Uterus (tissue), 4 donors: ENCODE results near the gene VAMP1. TPM values are rescaled to one million over a fixed set of nuclear protein-coding genes. Genes with fewer than 3 reads are reported as not detected.
"Not testable (repeated sequence)": the region's sequence is repeated elsewhere in the genome, so short reads cannot be mapped to it uniquely, and the experiment has no call there.

Source experiments
- DNase-seq, 2 donors: peaks; one replicate each; pipeline ENCODE4 v3.0.0-alpha.2; 2019 to 2020
- H3K27ac ChIP-seq, 2 donors: fragments of 200-600 bp; sonication (generic); 1 replicate in 1 of 2; 2 replicates in 1 of 2; pipeline ENCODE4 v1.5.1; 2016 to 2018
- H3K27me3 ChIP-seq, 2 donors: fragments of 200-600 bp; sonication (generic); one replicate each; pipeline ENCODE4 v1.5.1; 2018 to 2019; ENCODE audit warnings: control low read depth in 1 of 2
- H3K36me3 ChIP-seq, 2 donors: fragments of 200-600 bp; sonication (generic); one replicate each; pipeline ENCODE4 v1.5.1; 2019; ENCODE audit warnings: control low read depth in 1 of 2
- H3K4me1 ChIP-seq, 2 donors: fragments of 200-600 bp; sonication (generic); one replicate each; pipeline ENCODE4 v1.5.1; 2018 to 2019; ENCODE audit warnings: control low read depth in 1 of 2
- H3K4me3 ChIP-seq, 2 donors: fragments of 200-600 bp; sonication (generic); 1 replicate in 1 of 2; 2 replicates in 1 of 2; pipeline ENCODE4 v1.5.1; 2018 to 2019; ENCODE audit warnings: mild to moderate bottlenecking in 1 of 2
- H3K9me3 ChIP-seq, 2 donors: fragments of 200-600 bp; sonication (generic); one replicate each; pipeline ENCODE4 v1.5.1; 2019; ENCODE audit warnings: control low read depth in 1 of 2
- CTCF ChIP-seq, 4 experiments: fragments of 200-600 bp in 2 of 4; fragments of 450-650 bp in 2 of 4; sonication (generic) in 2 of 4; IDR thresholded peaks; one replicate each; pipeline ENCODE4 v1.5.1; 2016 to 2019; ENCODE audit warnings: antibody characterized with exemption in 4 of 4, mild to moderate bottlenecking in 2 of 4, moderate library complexity in 1 of 4
- POLR2A ChIP-seq, 2 donors: fragments of 450-650 bp; IDR thresholded peaks; one replicate each; pipeline ENCODE4 v1.6.1; 2016; ENCODE audit warnings: antibody characterized with exemption in 2 of 2, mild to moderate bottlenecking in 1 of 2, moderate library complexity in 1 of 2
- intact Hi-C: fragments of 100-400 bp; cut with DNase I; formaldehyde crosslinking; loops from one replicate; pipeline ENCODE4 v1.15.1; 2023; ENCODE audit warnings: low total_unique reads
- total RNA-seq, 4 donors: library from RNA; depleted of rRNA in 3 of 4; stranded (reverse); fragments of >200 nt in 3 of 4; gene quantifications; one replicate each; pipeline versions ENCODE4 v1.1.0 to v1.2.4, GENCODE V29; 2014 to 2023
- donor health status: DM: yes; HTN: yes; CAD: no.

VAMP1 gene
- total RNA-seq, 4 donors from 2014 or later, result 1.0 to 17.7 (median 6.8) TPM

DNA sequence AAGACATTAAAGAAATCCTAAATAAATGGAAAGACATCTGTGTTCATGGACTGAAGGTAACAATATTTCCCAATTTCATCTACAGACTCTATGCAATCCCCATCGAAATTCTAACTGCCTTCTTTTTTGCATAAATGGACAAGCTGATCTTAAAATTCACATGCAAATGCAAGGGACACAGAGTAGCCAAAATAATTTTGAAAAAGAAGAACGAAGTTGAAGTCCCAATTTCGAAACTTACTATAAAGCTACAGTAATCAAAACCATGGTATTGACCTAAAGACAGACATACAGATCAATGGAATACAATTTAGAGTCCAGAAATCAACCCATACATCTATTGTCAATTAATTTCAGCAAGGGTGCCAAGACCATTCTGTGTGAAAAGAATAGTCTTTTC lies 42.2 kb downstream of the VAMP1 start:
- Histone ChIP-seq H3K4me3 (no peak overlapping the region), H3K36me3 (no peaks in the 10 kb centered on the region), H3K4me1 (no peaks in the 10 kb centered on the region), H3K9me3 (no peaks in the 10 kb centered on the region), H3K27ac (no peak overlapping the region), H3K27me3 (no peaks in the 10 kb centered on the region)
- intact Hi-C loops, result loop anchor here (5.0 kb wide), 1 partner anchor 34 kb away; no protein-coding TSS in a partner anchor
- TF ChIP-seq CTCF (IDR thresholded peaks at IDR 0.05), result no peak
- TF ChIP-seq POLR2A (IDR thresholded peaks at IDR 0.05), result no peak
- DNase-seq, result no peak

DNA sequence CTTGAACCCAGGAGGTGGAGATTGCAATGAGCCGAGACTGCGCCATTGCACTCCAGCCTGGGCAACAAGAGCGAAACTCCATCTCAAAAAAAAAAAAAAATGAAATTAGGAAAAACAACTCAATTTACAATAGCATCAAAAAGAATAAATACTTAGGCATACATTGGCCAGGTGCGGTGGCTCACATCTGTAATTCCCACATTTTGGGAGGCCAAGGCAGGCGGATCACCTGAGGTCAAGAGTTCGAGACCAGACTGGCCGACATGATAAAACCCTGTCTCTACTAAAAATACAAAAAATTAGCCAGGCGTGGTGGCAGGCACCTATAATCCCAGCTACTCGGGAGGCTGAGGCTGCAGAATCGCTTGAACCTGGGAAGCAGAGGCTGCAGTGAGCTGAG lies 42.7 kb downstream of the VAMP1 start:
- not testable (repeated sequence) for H3K27me3 ChIP-seq, H3K9me3 ChIP-seq, H3K27ac ChIP-seq, H3K4me1 ChIP-seq, H3K36me3 ChIP-seq, DNase-seq, H3K4me3 ChIP-seq
- intact Hi-C loops, result loop anchor here (5.0 kb wide), 1 partner anchor 35 kb away; no protein-coding TSS in a partner anchor

GRCh38 chr12:6426882-6427671 lies 43.4 kb downstream of the VAMP1 start:
- DNase-seq, result no peak
- Histone ChIP-seq H3K27ac (no peak overlapping the region), H3K27me3 (no peaks in the 10 kb centered on the region), H3K4me1 (no peaks in the 10 kb centered on the region), H3K4me3 (no peak overlapping the region), H3K9me3 (no peaks in the 10 kb centered on the region), H3K36me3 (no peaks in the 10 kb centered on the region)
- intact Hi-C loops, result loop anchor here (5.0 kb wide), 1 partner anchor 35 kb away; no protein-coding TSS in a partner anchor
- no peak for TF ChIP-seq CTCF (IDR thresholded peaks at IDR 0.05)
- no peak for TF ChIP-seq POLR2A (IDR thresholded peaks at IDR 0.05)

DNA sequence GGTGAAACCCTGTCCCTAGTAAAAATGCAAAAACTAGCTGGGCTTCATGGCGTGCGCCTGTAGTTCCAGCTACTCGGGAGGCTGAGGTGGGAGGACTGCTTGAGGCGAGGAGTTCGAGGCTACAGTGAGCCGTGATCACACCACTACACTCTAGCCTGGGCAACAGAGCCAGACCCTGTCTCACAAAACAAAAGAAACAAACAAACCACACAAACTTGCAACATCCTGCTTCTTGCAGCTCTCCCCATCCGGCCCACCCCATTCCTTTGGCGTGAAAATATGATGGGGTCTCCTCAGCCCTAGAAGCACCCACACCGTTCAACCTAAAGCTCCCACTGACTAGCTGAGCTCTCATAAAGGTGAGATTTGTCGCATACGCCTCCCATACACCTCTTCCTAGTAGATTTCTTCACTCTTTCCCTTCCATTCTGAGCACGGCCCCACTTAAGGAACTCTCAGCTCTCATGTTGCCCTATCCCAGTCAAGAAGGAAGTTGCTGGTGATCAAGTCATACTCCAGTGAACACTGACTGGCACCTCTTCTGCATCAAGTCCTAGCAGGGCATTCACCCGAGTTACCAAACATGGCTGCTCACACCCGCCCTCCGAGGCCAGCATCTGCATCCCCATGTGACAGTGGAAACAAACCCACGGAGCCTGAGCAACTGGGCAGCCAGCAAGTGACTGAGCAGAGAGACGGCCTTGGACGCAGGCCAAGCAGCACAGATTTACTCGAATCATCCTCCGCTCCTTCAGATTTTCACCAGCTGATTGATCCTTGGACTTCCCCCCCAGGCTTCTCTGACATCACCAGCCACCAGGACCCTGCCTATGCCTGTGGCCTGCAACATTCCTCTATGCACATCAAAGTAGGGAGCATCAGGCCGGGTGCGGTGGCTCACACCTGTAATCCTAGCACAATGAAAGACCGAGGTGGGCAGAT lies 44.6 kb downstream of the VAMP1 start:
- H3K9me3 ChIP-seq, result no peaks in the 10 kb centered on the region
- intact Hi-C loops, result loop anchor here (5.0 kb wide), 1 partner anchor 36 kb away; no protein-coding TSS in a partner anchor
- DNase-seq, result no peak
- no peak overlapping the region for H3K4me3 ChIP-seq
- no peaks in the 10 kb centered on the region for H3K27me3 ChIP-seq
- no peak overlapping the region for H3K27ac ChIP-seq
- no peaks in the 10 kb centered on the region for H3K4me1 ChIP-seq
- no peaks in the 10 kb centered on the region for H3K36me3 ChIP-seq
- TF ChIP-seq POLR2A (IDR thresholded peaks at IDR 0.05) (no peak), CTCF (IDR thresholded peaks at IDR 0.05) (no peak)

GRCh38 chr12:6424866-6425265 lies 45.6 kb downstream of the VAMP1 start:
- Histone ChIP-seq H3K36me3 (no peaks in the 10 kb centered on the region), H3K4me1 (no peaks in the 10 kb centered on the region), H3K27me3 (no peaks in the 10 kb centered on the region), H3K9me3 (no peaks in the 10 kb centered on the region), H3K27ac (no peak overlapping the region), H3K4me3 (no peak overlapping the region)
- no peak for DNase-seq
- intact Hi-C loops, result loop anchor here (5.0 kb wide), 2 partner anchors 37 to 112 kb away; no protein-coding TSS in a partner anchor
- TF ChIP-seq POLR2A (IDR thresholded peaks at IDR 0.05) (no peak), CTCF (IDR thresholded peaks at IDR 0.05) (no peak)
